ENCODE data around the gene FANCB. TPM values are rescaled to one million over a fixed set of nuclear protein-coding genes. Genes with fewer than 3 reads are reported as not detected.

The FANCB gene
- total and polyA plus RNA-seq, 2 donors (not counting 3 experiments of a cell fraction or from before 2014, with no cell fraction given) = 1.3 to 6.6 TPM

GRCh38 chrX:14825851-14826250 lies 47.0 kb downstream of the FANCB start:
- DNase-seq (ENCODE audit: low read depth, low spot score) (no peak), FAIRE-seq (no peak)
- Histone ChIP-seq H3K9me3 (replicated peaks; ENCODE audit: control insufficient read depth, insufficient read depth, low read length) (no peaks in the 10 kb centered on the region), H3K4me3 (replicated peaks in 1 of 3; ENCODE audit: insufficient read depth in 1 of 3, low read depth in 1 of 3, low read length in 3 of 3) (no peak overlapping the region), H2AFZ (ENCODE audit: low read depth, low read length) (no peak overlapping the region), H3K36me3 (ENCODE audit: control insufficient read depth in 2 of 2, extremely low read depth in 1 of 2, insufficient read depth in 2 of 2, low read length in 2 of 2) (no peaks in the 10 kb centered on the region), H3K9me1 (replicated peaks; ENCODE audit: control insufficient read depth, extremely low read depth, insufficient read depth, low read length) (no peaks in the 10 kb centered on the region), H3K4me2 (ENCODE audit: insufficient read depth, low read length) (no peak overlapping the region), H3K27me3 (ENCODE audit: control insufficient read depth in 2 of 2, insufficient read depth in 2 of 2, low read length in 2 of 2) (no peaks in the 10 kb centered on the region), H3K79me2 (ENCODE audit: control insufficient read depth, insufficient read depth, low read length) (no peaks in the 10 kb centered on the region), H3K27ac (ENCODE audit: insufficient read depth, low read depth, low read length) (no peak overlapping the region), H3K4me1 (ENCODE audit: control insufficient read depth, extremely low read depth, insufficient read depth, low read length) (no peaks in the 10 kb centered on the region), H3K9ac (replicated peaks; ENCODE audit: extremely low read depth, insufficient read depth, low read length) (no peak overlapping the region), H4K20me1 (replicated peaks; ENCODE audit: control insufficient read depth, extremely low read depth, insufficient read depth, low read length) (no peaks in the 10 kb centered on the region)
- no TSS peak for BruUV-seq (replicated peaks)
- ChIA-PET CTCF (interaction anchor here (0.7 kb wide), 1 partner anchor 32 kb away, joined by 3 read pairs; no protein-coding TSS in a partner anchor), POLR2A (no interaction called here)
- intact Hi-C loops (cut with micrococcal nuclease) (no loop called here), dilution Hi-C loops (cut with MboI; ENCODE audit: extremely low pct_ligation_motif_present, low sequenced_read_pairs) (no loop called here)
- TF ChIP-seq EZH2 (IDR thresholded peaks at IDR 0.05; ENCODE audit: borderline replicate concordance, low read depth, low read length, severe bottlenecking) (no peak), POLR2A (IDR thresholded peaks at IDR 0.05; ENCODE audit: low read depth, low read length) (no peak), CTCF (IDR thresholded peaks at IDR 0.05; ENCODE audit: extremely low read depth in 1 of 2, insufficient read depth in 1 of 2, low read depth in 1 of 2, low read length in 2 of 2) (no peak), POLR2AphosphoS5 (IDR thresholded peaks at IDR 0.05; ENCODE audit: insufficient read depth, low read depth, low read length) (no peak), JUN (IDR thresholded peaks at IDR 0.05; ENCODE audit: borderline replicate concordance, insufficient read depth, insufficient read length, low read depth) (no peak), MAX (IDR thresholded peaks at IDR 0.05; ENCODE audit: insufficient read depth, insufficient read length) (no peak), GATA2 (IDR thresholded peaks at IDR 0.05; ENCODE audit: insufficient read depth, insufficient read length, low read depth, low read length) (no peak), MYC (IDR thresholded peaks at IDR 0.05; ENCODE audit: low read depth, low read length) (no peak), FOS (IDR thresholded peaks at IDR 0.05; ENCODE audit: borderline replicate concordance, insufficient read depth, low read length) (no peak)
